NCI-H2171 treated with DMSO at 0.1 percent for 48 hours (cell line): ENCODE data around the gene PPIL1.

Experiments used
- DNase-seq: peaks from one replicate; lab custom pipeline; 2025; lab: John Stamatoyannopoulos, UW

PPIL1 gene

GRCh38 chr6:36888654-36889481 lies 14.3 kb upstream of the PPIL1 start:
- DNase-seq, result no peak

- no peak for DNase-seq
Observed at GRCh38 chr6:36888115-36888643, 13.6 kb upstream of the PPIL1 start.

DNA sequence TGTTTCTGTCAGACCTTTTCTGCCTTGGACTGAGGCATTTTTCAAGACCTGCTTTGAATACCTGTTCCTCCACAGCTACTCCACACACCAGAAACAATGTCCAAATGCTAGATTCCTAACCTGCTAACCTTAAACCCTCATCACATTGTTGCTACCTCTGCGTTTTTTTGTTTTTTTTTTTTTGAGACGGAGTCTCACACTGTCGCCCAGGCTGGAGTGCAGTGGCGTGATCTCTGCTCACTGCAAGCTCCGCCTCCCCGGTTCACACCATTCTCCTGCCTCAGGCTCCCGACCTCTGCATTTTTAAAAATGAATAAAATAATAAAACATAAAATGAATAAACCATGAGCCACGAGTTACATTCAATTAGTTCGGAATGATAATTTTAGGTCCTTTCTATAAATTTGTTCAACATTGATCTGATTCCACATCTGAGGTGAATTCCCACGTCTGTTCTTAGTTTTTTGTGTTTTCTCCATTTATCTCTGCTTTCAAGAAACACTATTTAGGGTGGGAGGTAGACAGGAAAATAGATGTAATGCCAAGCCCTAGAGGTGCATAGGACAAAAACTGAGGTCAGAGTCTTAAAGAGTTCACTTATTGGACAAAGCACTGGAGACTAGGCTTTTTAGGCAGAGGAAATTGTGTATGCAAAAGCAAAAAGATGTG lies 12.5 kb upstream of the PPIL1 start:
- no peak for DNase-seq

- DNase-seq, result peak; percentile 99
Observed at GRCh38 chr6:36885461-36886401, 11.1 kb upstream of the PPIL1 start, which contains the start of gene C6orf89. Gene C6orf89 (plus strand): TSS chr6:36885952. CDS start chr6:36899445, 13,493 bp downstream.

GRCh38 chr6:36884610-36885009 lies 10.0 kb upstream of the PPIL1 start:
- DNase-seq, result no peak

GRCh38 chr6:36875250-36875633 lies 639 bp upstream of the PPIL1 start:
- no peak for DNase-seq

GRCh38 chr6:36873612-36874442 lies 776 bp downstream of the PPIL1 start:
- peak; percentile 55 for DNase-seq

DNA sequence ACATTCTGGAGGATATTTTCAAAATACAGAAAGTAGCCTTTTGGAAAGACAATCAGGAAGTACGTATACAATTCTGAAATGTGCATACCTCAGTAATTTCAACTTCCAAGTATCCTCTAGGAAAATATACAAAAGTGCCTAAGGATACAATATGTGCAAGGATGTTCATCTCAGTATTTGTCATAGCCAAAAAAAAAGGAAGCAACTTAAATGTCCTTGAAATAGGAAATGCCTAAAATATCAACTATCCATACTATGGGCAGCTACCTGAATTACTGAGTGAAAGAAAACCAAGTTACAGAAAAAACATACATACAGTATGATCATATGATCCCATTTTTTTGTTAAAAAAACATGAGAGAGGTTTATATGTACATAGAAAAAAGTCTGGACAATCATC lies 1.5 kb downstream of the PPIL1 start:
- DNase-seq, result no peak

DNA sequence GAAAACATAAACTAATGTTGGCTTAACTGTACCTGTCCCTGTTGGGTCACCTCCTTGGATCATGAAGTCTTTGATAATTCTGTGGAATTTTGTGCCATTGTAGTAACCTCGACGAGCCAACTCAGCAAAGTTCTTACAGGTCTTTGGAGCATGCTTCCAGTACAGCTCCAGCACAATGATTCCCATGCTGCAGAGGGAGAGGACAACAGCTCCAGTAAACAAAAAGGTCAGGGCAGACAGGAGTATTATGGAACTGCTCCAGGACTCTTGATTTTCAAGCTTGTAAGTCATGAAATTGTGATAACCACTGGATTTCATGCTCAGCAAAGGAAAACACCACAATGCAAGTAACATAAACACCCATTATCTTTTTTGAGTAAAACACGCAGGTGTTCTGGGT lies 2.9 kb downstream of the PPIL1 start:
- DNase-seq, result no peak

DNA sequence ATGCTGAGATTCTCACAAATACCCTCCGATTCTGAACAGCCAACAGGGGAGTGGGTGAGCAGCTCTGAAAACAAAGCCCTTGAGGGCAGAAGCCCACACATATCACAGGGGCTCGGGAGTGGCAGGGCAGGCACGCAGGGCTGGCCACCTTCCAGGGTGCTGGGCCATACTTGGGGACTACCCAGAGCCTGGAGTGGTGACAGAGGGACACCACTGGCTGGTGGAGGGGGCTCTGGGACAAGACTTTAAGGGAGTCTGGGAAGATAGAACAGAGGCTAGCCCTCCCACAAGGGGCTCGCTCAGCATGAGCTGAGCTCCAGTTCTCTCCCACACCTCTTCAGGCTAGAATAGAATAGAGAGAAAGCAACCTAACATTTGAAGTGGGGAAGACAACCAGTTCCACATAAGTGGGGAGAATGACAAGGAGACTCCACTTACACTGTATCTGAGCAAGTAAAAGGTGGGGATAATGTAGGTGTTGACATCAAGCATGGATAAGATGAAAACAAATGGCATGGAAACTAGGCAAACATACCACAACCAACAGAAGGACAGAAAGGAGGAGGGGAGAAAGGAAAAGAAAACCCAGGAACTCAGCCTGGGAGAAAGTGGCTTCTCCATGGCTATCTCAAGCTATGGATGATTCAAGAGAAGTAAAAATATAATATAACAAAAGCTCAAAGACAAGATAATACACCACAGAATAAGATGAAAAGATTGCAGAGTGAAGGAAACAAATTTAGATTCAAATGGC lies 7.0 kb downstream of the PPIL1 start:
- no peak for DNase-seq

DNA sequence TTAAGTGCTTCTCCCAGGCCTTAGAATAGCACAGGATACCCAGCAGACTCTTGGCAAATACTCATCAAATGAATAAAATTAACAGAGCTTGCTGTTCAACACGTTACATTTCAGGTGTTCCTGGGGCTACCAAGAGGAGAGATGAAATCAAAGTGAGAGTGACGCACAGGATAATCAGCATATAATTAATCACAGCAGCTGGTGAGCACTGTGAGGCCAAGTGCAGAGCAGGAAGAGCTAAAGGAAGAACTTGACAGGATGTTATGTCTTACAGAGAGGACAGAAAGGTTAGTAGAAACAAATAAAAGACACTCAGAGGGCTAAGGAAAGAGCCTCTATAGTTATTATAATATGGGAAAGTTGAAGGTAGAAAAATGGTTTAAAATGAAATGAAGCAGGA lies 8.8 kb downstream of the PPIL1 start:
- DNase-seq, result no peak

DNA sequence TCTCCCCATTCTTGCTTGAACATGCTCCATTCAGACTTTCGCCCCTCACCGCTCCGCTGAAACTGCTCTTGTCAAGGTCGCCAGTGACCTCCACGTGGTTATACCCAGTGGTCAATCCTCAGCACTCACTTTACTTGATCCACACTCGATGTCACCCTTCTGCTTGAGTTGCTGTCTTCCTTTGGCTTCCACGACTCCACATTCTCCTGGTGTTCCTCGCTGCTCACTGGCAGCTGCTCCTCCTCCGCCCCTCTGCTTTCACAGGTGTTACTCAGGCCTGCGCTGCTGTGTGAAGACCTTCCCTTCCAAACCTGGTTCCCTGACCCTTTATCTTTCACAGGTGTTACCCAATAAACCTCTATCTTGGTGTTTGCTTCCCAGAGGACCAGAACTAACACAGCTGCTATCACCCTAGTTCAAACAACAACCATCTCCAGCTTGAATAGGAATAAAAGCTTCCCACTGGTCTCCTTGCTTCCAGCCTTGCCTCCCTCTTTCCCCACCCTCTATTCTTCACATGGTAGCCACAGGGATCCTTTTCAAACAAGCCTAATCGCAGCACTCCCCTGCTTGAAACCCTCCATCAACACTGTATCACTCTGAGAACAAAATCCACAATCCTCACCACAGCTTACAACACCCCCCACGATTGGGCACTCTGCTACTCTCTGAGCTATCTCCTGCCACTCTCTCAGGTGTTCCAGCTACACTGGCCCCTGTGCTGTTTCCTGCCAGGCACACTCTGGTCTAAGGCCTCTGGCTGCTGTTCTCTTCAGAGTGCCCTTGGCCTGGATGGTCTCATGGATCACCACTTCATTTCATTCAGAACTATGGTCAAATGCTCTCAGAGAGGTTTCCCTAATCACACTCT lies 10.7 kb downstream of the PPIL1 start:
- DNase-seq, result no peak

- DNase-seq, result no peak
Observed at GRCh38 chr6:36862848-36863382, 11.7 kb downstream of the PPIL1 start.

DNA sequence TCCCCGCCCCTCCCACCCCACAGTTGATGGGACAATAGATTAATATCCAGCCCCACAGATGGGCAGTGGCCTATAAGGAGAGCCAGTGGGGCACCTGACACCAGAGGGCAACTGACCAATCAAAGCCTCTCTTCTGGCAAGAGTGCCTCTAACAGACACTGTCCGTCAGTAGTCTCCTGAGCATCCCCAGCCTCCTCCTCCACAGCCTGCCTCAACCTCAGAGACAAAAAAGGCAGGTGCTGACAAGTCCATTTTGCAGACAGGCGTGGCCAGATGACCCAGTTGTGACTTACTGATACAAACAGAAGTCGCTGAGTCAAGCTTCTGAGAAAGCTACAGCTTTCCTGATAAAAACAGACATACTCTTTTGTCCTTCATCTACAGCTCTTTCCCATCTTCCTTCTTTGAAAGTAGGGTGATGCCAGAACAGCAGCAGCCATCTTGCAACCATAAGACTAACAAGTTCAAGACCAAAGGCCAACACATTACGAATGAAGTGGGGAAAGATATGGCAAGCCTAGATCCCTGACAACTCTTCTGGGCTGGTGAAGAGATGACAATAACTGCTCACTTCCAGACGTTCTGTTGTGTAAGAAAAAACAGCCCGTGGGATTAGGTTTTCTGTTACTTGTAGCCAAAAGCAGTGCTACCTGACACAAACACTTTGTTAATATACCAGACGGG lies 12.3 kb downstream of the PPIL1 start:
- no peak for DNase-seq

- no peak for DNase-seq
Observed at GRCh38 chr6:36860126-36860525, 14.5 kb downstream of the PPIL1 start.

- no peak for DNase-seq
Observed at GRCh38 chr6:36858407-36858981, 16.1 kb downstream of the PPIL1 start.

GRCh38 chr6:36857325-36857724 lies 17.3 kb downstream of the PPIL1 start:
- no peak for DNase-seq

GRCh38 chr6:36856277-36856676 lies 18.3 kb downstream of the PPIL1 start:
- no peak for DNase-seq
